GM19395 (cell line): ENCODE results near the gene HLTF.

Source experiments
- ATAC-seq: cut with Tn5 transposase; IDR thresholded peaks from one replicate; pipeline ENCODE4 v1.9.1; 2021; ENCODE audit warnings: mild to moderate bottlenecking, moderate library complexity; ENCODE audit not compliant: unreplicated experiment

HLTF gene

DNA sequence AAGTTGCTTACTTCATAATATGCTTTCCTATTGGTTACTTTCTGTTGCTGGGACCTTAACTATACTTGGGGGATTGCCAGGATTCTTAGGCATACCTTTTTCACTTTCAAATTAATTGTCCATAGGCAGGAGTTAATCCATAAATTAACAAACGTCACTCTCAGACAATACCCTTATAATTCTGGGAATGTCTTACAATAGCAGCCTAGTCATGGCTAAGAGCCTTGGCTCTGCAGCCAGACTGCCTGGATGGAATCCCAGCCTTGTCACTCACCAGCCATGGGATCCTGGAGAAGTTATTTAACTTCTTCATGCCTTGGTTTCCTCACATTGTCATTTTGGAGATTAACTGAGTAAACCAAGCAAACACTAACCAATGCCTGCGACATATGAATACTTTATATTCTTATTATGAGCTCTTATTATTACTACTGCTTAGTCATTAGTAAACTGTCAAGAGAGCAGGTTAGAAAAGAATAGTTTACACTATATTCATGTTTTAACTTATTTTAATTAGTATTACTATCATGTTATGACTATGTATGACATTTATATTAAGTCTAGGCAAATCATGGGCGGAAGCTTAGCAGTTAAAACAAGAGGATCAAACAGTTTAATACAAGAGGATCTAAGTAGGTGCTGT is 66.0 kb downstream of the HLTF start:
- ATAC-seq, result no peak

DNA sequence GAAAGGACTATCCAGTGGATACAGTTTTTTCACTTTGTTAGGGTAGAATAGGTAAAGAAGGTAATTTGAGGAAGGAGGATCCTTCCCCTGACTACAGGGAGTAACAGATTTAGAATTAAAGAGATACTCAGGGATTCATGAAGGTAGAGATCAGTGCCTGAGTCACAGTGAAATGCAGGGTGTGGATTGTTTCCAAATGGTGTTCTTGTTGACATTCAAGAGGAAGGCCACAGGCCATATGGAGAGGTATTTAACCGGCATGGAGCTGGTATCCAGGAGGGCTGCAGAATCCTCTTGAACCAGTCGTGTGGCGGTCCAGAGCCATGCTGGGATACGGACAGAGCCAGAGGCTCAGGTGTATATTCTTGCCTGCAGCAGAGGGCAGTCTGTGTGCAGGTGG is 66.8 kb downstream of the HLTF start:
- no peak for ATAC-seq

DNA sequence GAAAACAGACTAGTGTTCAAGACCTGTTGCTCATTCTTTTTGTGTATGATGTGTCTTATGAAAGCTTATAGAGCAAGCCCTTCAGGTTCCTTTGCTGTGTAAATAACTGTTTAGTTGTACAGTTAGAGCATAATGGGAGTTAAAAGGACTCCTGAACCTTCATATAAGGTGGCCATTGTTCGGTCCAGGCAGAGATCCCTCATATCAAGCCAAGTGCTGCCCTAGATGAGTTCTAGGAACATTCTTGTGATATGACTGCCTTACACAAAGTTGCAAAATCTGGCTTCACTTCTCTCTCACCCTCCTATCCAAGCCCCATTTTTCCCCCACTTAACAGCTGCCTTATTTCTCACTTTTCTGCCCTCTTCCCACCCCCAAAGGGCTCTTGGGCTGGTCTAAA is 68.1 kb downstream of the HLTF start:
- ATAC-seq, result no peak

DNA sequence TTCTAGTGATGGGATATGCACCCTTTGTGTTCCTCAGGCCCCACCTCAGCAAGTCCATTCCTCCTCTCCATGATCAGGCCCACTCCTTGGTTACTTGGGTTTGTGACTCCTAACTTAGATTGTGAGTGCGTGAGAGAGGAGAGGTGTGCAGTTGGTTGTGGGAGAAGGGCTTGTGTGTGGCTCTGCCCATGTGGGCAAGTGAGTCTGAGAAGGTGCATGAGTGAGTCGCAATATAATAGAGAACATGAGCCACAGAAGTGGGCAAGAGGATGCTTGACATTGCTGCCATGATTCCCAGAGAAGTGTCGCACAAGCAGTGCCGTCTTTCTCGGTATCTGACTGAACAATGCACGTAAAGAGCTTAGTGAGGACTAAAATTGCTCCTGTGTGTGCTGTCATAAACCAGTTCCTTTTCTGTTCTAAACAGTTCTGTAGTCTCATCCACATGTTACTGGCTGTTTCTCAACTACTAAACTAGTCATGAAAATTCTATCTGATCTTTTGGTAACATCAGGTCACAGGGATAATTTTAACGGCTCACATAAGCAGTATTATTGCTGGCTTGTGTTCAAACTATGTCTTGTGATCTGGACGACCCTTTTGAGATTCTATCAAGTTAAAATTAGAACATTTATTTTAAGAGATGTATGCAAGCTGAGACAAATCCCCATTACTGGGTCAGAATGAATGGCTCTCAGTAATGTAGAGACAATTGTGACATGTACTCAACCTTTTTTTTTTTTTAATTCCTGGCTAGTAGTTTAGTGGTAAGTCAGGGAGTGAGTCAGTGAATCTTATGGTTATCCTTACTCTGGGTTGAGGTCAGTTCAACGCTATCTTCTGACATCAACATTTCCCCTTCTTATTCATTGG is 69.4 kb downstream of the HLTF start:
- ATAC-seq, result no peak

DNA sequence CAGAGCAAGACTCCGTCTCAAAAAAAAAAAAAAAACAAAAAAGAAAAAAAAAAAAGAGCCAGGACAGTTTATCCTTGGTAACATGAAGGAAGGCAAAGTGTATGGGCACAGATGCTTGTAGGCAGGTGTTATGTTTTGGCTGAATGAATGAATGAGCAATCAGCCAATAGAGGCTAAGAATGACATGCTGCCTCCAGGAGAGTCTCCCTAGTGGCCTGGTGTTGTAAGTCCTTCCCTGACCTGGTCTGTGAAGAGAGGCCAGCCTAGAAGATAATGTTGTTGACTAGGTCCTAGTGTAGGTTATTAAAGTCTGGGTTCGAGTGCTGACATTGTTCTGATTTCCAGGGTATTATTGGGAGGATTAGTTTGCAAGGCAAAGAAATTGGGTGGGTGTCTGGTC is 70.1 kb downstream of the HLTF start:
- ATAC-seq, result no peak

DNA sequence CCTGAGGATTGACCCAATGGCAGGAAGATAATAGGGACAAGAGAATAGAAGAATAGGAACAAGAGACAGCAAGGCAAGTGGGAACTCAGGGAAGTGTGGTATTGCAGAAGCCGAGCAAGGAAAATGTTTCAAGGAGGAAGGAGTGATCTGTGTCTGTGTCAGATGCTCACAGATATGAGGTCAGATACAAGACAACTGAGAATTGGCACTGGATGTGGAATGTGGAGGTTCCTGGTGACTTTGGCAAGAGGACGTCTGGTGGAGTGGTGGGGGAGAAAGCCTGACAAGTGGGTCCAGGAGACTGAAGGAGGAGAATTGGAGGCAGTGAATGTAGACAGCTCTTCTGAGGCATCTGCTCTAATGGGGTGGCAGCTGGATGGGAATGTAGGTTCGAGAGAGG is 70.9 kb downstream of the HLTF start:
- no peak for ATAC-seq

DNA sequence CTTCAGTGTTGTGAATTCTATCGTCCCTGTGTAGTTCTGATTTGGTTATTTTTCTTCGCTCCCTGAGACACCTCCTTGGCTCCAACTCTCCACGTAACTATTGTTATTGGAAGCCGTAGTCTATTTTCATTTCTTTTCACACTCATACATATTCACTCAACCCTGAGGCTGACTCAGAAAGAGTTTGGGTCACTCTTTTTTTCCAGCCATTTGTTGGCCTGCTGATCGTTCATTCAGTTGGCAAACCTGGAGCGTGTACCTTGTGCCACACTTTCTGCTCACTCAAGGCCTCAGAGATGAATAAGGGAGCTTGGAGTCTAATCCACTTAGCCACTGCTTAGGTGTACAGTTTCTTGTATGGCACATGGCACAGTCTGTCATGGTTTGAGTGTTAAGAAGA is 72.6 kb downstream of the HLTF start:
- ATAC-seq, result no peak

DNA sequence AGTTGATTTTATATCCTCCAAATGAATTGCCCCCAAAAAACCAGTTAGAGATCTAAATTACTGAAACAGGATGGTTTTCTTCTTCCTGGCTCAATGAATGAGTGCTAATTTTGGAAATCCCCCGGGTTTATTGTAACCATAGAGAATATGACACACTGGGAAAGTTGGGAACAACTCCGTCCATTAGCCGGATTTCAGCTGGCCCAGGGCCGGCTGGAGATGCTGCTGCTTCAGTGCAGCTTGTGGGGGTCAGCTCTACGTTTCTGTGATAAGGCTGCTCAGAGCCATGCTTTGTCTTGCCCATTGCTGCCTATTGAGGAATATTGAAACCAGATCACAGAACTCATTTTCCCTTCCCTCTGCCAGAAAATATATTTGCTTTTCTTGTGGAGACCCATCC is 74.7 kb downstream of the HLTF start:
- ATAC-seq, result no peak

DNA sequence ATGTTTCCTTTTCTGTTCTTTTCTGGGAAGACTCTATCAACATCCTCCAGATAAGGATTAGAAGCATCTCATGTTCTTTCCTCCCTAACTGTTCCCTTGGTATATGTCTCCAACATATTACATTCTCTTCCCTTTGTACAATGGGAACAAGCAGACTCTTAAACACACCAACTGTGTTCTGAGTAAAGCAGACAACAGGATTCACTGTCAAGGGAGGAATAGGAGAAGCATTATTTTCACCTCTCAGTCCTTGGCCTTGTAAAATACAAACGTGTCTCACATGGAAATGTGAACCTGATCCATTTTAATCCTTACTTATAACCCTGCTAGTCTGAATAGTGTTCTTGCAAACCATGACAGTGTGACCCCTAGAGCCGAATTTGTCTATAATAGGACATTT is 75.4 kb downstream of the HLTF start:
- ATAC-seq, result no peak

DNA sequence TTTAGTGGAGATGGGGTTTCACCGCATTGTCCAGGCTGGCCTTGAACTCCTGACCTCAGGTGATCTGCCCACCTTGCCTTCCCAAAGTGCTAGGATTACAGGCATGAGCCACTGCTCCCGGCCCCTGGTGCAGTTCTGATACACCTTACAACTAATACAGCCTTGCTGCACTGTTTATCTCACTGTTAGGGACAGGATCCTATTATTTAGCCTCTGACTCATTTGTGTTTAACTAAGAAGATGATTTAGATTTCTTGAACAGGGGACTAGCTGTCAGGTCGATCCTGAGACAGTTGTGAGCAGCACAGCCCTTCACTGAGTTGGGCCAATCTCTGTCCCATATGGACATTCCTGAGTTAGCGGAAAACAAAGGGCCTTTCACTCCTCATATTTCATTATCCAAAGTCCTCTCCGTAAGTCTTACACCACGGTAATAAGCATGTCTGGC is 75.8 kb downstream of the HLTF start:
- ATAC-seq, result no peak

DNA sequence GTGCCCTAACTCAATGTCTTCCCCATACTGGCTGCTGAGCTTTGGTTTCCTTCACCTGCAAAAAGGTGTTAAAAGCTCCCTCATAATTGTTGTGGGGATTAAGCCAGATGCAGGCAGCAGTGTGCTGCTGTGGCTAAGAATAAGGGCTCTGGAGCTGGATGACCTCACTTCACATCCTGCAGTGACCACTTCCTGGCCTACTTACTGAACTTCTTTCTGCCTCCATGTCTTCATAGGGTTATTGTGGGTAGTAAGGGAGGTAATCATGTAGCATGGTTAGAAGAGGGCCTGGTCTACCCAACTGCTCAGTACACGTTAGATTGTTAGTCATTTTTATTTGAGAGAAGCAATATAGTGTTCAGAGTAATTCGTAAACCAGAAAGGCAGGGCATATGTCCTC is 76.6 kb downstream of the HLTF start:
- peak; percentile 88 for ATAC-seq

DNA sequence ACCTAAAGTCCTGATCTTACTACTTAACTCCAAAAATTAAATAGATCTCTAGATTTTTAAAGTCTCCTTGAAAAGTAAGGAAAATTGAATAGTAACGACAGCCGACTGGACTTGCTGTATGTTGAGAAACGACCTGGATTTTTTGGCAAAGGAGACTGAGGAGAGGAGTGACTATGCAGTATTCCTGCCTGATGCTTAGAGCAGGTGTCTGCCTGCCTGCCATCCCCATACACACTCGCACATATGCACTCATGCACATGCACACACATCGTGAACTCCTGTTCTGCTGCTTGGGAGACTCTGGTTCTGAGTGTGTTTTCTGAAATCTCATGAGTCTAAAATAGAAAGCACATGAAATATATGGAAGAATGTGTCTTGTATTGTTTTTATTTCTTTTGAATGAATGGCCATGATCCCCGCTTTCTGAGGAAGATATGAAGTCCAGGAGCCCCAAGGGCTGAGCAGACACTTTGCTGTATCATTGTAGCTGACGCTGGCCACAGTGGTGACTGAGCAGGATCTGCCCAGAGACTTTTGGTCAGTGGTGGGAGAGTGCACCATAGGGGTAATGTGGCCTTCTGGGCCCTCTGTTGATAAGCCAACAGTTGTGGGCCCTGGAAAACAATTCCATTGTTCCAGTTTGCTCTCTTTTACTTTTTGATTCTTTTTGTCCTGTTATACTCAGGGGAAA is 78.6 kb downstream of the HLTF start:
- no peak for ATAC-seq

DNA sequence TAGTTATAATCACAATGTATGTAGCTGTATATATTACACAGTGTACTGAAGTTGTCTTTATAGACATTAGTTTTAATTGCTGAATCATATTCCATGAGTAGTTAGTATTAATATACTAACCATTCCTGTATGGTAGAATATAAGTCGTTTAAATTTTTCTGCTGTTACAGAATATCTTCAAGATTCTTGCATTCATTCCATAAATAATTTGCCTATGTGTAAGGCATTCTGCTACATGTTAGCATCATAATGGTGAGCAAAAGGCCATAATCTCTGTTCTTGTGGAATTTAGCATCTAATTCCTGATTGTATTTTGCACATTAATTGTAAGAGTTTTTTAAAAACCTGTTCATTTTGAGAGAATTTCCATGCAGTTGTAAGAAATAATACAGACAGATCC is 80.9 kb downstream of the HLTF start:
- no peak for ATAC-seq

DNA sequence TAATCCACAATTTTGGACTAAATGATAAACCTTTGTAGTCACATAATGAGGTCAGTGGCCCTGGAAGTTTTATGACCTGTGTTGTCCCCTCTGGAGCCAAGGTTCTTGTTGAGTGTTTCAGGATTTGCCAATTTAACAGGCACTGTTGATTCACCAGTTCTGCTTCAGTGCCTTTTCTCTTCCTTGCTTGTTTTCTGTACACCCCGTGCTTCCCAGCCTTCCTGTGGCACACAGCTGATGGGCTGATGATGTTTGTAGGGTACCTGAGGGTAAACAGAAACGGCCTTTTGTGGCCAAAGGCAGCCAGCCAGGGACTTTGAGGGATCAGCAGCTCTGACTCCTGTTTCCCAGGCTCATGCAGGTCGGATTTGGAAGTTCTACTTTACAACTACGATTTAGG is 81.7 kb downstream of the HLTF start:
- no peak for ATAC-seq

DNA sequence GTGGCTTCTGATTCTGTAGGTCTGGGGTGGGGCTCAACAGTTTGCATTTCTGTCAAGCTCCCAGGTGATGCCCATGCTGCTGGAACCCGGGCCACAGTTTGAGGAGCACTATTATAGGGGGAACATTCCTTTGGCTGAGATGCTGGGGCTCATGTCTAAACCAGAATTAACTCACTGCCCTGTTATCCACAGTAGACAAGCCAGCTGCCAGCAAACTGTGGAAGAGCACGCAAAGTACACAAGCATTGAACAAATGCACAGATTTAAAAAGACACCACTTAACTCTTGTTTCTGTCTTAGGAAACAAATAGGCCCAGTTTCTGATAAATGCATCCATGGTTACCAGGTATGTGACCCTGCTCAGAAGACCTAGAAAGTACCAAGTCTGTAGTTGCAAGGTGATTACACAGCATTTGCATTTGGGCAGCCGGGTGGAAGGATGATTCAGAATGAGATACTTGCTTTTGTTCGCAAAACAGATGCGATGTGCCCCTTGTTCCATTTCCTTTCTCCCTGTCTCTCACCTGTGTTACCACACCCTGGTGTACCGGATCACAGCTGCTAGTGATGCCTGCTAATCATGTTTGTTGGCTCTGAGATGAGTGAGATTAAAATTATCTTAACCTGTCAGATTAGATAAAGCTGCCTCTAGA is 82.6 kb downstream of the HLTF start:
- peak; percentile 80 for ATAC-seq

DNA sequence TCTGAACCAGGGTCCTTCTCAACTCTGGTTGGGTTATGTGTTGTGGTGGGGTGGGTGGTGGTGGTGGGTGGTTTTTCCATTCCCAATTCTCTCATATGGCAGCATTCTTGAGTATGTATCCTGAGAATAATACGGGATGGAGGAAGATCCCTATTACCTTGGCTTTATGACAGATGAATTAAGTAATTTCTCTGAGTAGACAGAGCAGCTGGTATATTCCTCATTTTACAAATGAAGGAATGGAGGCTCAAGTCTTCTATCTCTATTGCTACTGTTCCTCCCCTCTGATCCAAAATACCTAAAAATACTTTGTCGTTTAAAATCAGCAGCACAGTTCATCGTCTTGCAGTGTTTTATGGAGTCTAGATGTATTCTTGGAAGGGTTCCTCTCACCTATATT is 84.6 kb downstream of the HLTF start:
- ATAC-seq, result no peak

DNA sequence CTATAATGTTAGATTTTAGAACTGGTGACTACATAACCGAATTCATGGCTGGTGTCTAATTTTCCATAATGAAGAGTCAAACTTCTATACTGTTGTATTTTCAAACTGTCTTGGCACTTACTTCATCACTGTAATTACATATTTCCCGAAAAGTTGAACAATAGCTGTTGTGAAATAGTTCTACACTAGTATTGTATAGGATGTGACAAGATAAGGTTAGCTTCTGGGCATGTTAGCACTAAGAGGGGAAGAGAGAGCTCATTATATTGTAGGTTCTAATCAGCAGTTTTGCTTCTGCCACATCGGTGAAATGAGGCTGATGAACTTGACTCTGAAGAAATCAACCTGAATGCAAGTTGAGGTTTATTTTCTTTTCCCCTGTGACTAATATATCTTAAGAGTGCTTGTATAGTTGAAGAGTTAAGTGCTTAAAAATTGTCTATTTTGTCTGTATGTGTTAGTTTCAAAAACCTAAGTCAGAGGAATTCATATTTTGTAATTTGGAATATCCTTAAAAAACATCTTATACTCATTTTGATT is 86.1 kb downstream of the HLTF start:
- no peak for ATAC-seq

DNA sequence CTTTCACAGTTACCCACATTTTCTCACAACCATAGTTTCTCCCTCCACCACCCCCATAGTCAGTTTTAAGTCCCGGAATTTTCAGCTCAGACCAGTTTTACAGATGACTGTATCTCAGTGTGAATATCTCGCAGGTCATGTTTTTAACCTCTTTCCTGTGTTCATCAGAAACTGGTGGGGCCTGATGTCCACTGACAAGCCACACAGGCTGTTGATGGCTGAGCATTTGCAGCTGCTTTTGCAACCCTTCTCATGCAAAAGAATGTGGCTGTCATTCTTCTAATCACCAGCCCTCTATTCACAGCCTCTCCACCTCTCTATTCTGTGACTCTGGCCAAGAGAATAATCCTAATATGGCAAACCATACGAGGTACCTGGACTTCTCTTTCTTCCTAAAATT is 86.5 kb downstream of the HLTF start:
- ATAC-seq, result peak; percentile 57

DNA sequence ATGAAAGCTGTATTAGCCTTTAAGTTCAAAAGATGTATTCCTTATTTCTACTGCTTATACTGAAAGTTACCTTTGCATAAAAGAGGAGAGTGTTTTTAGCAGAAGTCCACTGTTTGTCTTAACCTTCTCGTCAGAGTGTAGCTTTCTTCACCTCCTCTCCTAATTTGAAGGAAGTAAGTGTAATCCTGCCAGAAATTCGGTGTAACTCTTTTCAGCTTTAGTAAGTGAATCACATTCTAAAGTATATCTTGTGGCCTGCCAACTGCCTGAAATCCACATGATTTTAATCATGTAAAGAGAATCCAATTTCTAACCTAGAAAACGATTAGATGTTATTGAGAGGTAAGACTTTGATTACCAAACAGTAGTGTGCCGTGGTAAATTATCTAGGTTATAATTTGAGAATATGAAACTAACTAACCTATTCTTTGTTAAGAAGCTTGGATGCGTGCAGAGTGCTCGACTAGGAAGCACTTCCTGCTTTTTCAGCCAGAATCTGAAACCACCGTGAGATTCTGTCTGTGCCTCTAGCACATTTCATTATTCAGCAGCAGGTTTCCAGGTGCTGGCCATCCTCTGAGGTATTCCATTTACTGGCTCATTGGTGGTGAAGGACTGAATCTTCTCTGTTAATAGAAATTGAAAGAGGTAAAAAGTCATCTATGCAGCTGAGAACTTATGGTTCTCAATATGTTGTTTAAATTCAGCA is 87.5 kb downstream of the HLTF start:
- ATAC-seq, result peak; percentile 49

DNA sequence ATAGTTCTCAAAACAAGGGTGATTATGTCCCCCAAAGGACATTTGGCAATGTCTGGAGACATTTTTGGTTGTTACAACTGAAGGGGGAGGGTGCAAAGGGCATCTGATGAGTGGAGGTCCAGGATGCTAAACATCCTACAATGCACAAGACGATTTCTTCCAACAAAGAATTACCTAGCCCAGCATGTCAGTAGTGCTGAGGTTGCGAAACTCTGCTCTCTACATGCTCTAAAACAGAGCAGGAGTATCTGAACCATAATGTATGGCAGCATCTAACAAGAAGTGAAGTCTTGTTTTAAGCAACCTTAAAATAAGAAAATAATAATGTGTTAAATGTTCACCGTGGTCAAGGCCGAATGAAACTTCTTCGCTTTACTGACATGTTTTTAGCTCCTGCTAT is 88.0 kb downstream of the HLTF start:
- no peak for ATAC-seq

DNA sequence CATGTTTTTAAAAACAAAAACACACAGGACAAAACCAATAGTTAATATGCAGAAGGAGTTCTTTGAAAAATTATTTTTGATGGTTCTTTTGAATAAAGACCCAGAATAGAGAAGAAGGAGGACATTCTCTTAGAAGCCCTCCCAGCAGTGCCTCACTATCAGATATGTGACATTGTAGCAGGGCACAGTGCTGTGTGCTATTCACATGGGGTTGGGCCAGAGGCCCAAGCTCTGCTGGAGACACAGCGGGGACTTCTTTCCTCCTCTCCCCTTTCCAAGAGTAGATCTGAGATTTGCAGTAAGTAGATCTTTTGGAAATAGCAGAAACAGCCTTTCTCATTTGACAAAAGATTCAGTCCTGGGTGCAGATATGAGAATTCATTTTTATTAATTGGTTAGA is 88.7 kb downstream of the HLTF start:
- ATAC-seq, result no peak
